Activated CD8-positive, alpha-beta memory T cell treated with anti-CD3 and anti-CD28 coated beads, Interleukin-2, amount 50 U/mL, for 1 hour (primary cell): ENCODE data around the gene DLG2.
"Not testable (repeated sequence)": the region's sequence is repeated elsewhere in the genome, so short reads cannot be mapped to it uniquely, and the experiment has no call there.

Experiments
- DNase-seq: peaks from one replicate; pipeline ENCODE4 v3.0.0-alpha.2; 2020; ENCODE audit errors: extremely low read depth

DLG2 gene

GRCh38 chr11:85643191-85643614, 16.1 kb upstream of the DLG2 start:
- no peak for DNase-seq

- no peak for DNase-seq
These were observed 7.6 kb upstream of the DLG2 start for GRCh38 chr11:85634747-85635146.

- DNase-seq = no peak
These were observed 1.7 kb upstream of the DLG2 start for GRCh38 chr11:85628771-85629341.

GRCh38 chr11:85627998-85628770, 1.0 kb upstream of the DLG2 start, which contains the start of gene TMEM126B:
Gene TMEM126B (plus strand): TSS chr11:85628593. CDS start chr11:85628608, 15 bp downstream.
- DNase-seq = peak; percentile 82

GRCh38 chr11:85626496-85626895, 648 bp downstream of the DLG2 start:
- DNase-seq = no peak

- DNase-seq = no peak
These were observed 6.9 kb downstream of the DLG2 start for GRCh38 chr11:85620256-85620655.

- DNase-seq = no peak
These were observed 7.6 kb downstream of the DLG2 start for GRCh38 chr11:85619499-85619898.

- not testable (repeated sequence) for DNase-seq
These were observed 15.5 kb downstream of the DLG2 start for GRCh38 chr11:85611643-85612042.

- DNase-seq = not testable (repeated sequence)
These were observed 17.9 kb downstream of the DLG2 start for GRCh38 chr11:85609286-85609685.

GRCh38 chr11:85608621-85609020, 18.5 kb downstream of the DLG2 start:
- DNase-seq = not testable (repeated sequence)

GRCh38 chr11:85606237-85606636, 20.9 kb downstream of the DLG2 start:
- DNase-seq = not testable (repeated sequence)

- DNase-seq = no peak
These were observed 23.9 kb downstream of the DLG2 start for GRCh38 chr11:85603220-85603619.

GRCh38 chr11:85602526-85603213, 24.5 kb downstream of the DLG2 start:
- DNase-seq = no peak

GRCh38 chr11:85599083-85599482, 28.1 kb downstream of the DLG2 start:
- DNase-seq = no peak

GRCh38 chr11:85596886-85597285, 30.3 kb downstream of the DLG2 start:
- no peak for DNase-seq

- no peak for DNase-seq
These were observed 31.8 kb downstream of the DLG2 start for GRCh38 chr11:85595285-85595884.

- DNase-seq = no peak
These were observed 36.2 kb downstream of the DLG2 start for GRCh38 chr11:85590848-85591483.

GRCh38 chr11:85589373-85589772, 37.8 kb downstream of the DLG2 start:
- DNase-seq = no peak

- DNase-seq = no peak
These were observed 45.0 kb downstream of the DLG2 start for GRCh38 chr11:85582111-85582510.

GRCh38 chr11:85575388-85575787, 51.8 kb downstream of the DLG2 start:
- no peak for DNase-seq

GRCh38 chr11:85572056-85572455, 55.1 kb downstream of the DLG2 start:
- DNase-seq = no peak

- no peak for DNase-seq
These were observed 57.6 kb downstream of the DLG2 start for GRCh38 chr11:85569525-85569924.
